H1 (cell line): ENCODE results near the gene KREMEN1. TPM values are rescaled to one million over a fixed set of nuclear protein-coding genes. Genes with fewer than 3 reads are reported as not detected.

ENCODE experiments used
- CHD7 ChIP-seq: fragments of 300-600 bp; sonication (generic); IDR thresholded peaks from 2 replicates; pipeline ENCODE4 v1.7.1; 2012; ENCODE audit warnings: low read length, moderate library complexity, mild to moderate bottlenecking, inconsistent platforms; ENCODE audit not compliant: insufficient replicate concordance
- KDM1A ChIP-seq: fragments of 200-600, 300-600 bp; sonication (generic); IDR thresholded peaks from 2 replicates; pipeline ENCODE4 v1.7.1; 2016; ENCODE audit warnings: mild to moderate bottlenecking, low read length, borderline replicate concordance
- polyA plus RNA-seq, 7 experiments: library from polyadenylated mRNA; depleted of rRNA in 3 of 7; stranded (reverse) in 5 of 7; unstranded in 2 of 7; fragments of >200 nt in 5 of 7; fragments of 200-250 nt in 2 of 7; gene quantifications; 1 replicate in 5 of 7; 2 replicates in 1 of 7; 4 replicates in 1 of 7; pipeline versions ENCODE4 v1.2.1 to v1.2.3, GENCODE V29; 2011 to 2013; ENCODE audit warnings: missing spikeins in 2 of 7, mixed read lengths in 2 of 7
- total RNA-seq: library from RNA; stranded (reverse); fragmentation: NEBNext Ultra II Directional; extraction: Animal tissue kit (Norgen Biotek cat#: 25700); gene quantifications from 2 replicates; pipeline ENCODE4 v1.2.1, GENCODE V29; 2021

KREMEN1 gene
- total and polyA plus RNA-seq, 2 of the 8 experiments (the other 6 are each of a cell fraction or from before 2014, with no cell fraction given), result 2.1 to 3.2 TPM

GRCh38 chr22:29110946-29111345 lies 38.1 kb downstream of the KREMEN1 start (continued):
- no peak for TF ChIP-seq CHD7
- 0 out of 2 replicates have a peak, but pooled peaks have one; percentile 20 for TF ChIP-seq KDM1A
